KOPT-K1 (cell line): Measurements from ENCODE around the gene STUM.
A peak's percentile ranks its signal among the peaks of the same experiment; 100 is the strongest.
"Not testable (repeated sequence)": the region's sequence is repeated elsewhere in the genome, so short reads cannot be mapped to it uniquely, and the experiment has no call there.

Experiments
- H3K27ac ChIP-seq: fragments of 200-600 bp; sonication (generic); 2 replicates; pipeline ENCODE4 v1.5.1; 2016; ENCODE audit warnings: antibody characterized with exemption, mild to moderate bottlenecking, low read depth, low read length; ENCODE audit not compliant: poor library complexity, severe bottlenecking
- H3K36me3 ChIP-seq: fragments of 200-600 bp; sonication (generic); 2 replicates; pipeline ENCODE4 v1.5.1; 2017; ENCODE audit warnings: antibody characterized with exemption, mild to moderate bottlenecking, low read length, moderate library complexity; ENCODE audit not compliant: insufficient read depth
- H3K9me3 ChIP-seq: fragments of 200-600 bp; sonication (generic); 2 replicates; pipeline ENCODE4 v1.5.1; 2017; ENCODE audit warnings: antibody characterized with exemption, low read length, mild to moderate bottlenecking; ENCODE audit not compliant: insufficient read depth, poor library complexity, severe bottlenecking

Gene STUM

GRCh38 chr1:226635456-226635941, 86.9 kb downstream of the STUM start:
- no peak overlapping the region for H3K27ac ChIP-seq
- H3K9me3 ChIP-seq, result no peaks in the 10 kb centered on the region
- peaks cover 27% of the 10 kb centered on the region; the same call in 1 of the 2 replicates for H3K36me3 ChIP-seq

- no peak overlapping the region for H3K27ac ChIP-seq
- peaks cover 33% of the 10 kb centered on the region; the same call in 1 of the 2 replicates for H3K36me3 ChIP-seq
- no peaks in the 10 kb centered on the region for H3K9me3 ChIP-seq
Observed at GRCh38 chr1:226636847-226637096, 88.2 kb downstream of the STUM start.

GRCh38 chr1:226637147-226637935, 88.8 kb downstream of the STUM start:
- Histone ChIP-seq H3K27ac (no peak overlapping the region), H3K9me3 (no peaks in the 10 kb centered on the region), H3K36me3 (peaks cover 36% of the 10 kb centered on the region; the same call in 1 of the 2 replicates)

GRCh38 chr1:226638001-226638601, 89.5 kb downstream of the STUM start:
- no peaks in the 10 kb centered on the region for H3K9me3 ChIP-seq
- H3K36me3 ChIP-seq, result peaks cover 36% of the 10 kb centered on the region; the same call in 1 of the 2 replicates
- H3K27ac ChIP-seq, result no peak overlapping the region

GRCh38 chr1:226638608-226639007, 90.0 kb downstream of the STUM start:
- H3K9me3 ChIP-seq, result no peaks in the 10 kb centered on the region

GRCh38 chr1:226639206-226639605, 90.6 kb downstream of the STUM start:
- not testable (repeated sequence) for H3K27ac ChIP-seq, H3K9me3 ChIP-seq
- H3K36me3 ChIP-seq, result peaks cover 36% of the 10 kb centered on the region; the same call in 1 of the 2 replicates

More at GRCh38 chr1:226638608-226639007, 90.0 kb downstream of the STUM start:
- Histone ChIP-seq H3K36me3 (peaks cover 36% of the 10 kb centered on the region; the same call in 1 of the 2 replicates), H3K27ac (no peak overlapping the region)

GRCh38 chr1:226639631-226640061, 91.1 kb downstream of the STUM start:
- Histone ChIP-seq H3K36me3 (peaks cover 38% of the 10 kb centered on the region; the same call in 1 of the 2 replicates), H3K27ac (no peak overlapping the region), H3K9me3 (no peaks in the 10 kb centered on the region)

- Histone ChIP-seq H3K9me3 (no peaks in the 10 kb centered on the region), H3K27ac (no peak overlapping the region), H3K36me3 (peaks cover 44% of the 10 kb centered on the region; the same call in 1 of the 2 replicates)
Observed at GRCh38 chr1:226640321-226641136, 92.0 kb downstream of the STUM start.

GRCh38 chr1:226641671-226642231, 93.2 kb downstream of the STUM start:
- Histone ChIP-seq H3K27ac (no peak overlapping the region), H3K36me3 (peaks cover 48% of the 10 kb centered on the region; the same call in 1 of the 2 replicates), H3K9me3 (no peaks in the 10 kb centered on the region)

- Histone ChIP-seq H3K36me3 (peaks cover 48% of the 10 kb centered on the region; the same call in 1 of the 2 replicates), H3K9me3 (no peaks in the 10 kb centered on the region), H3K27ac (no peak overlapping the region)
Observed at GRCh38 chr1:226642421-226642820, 93.9 kb downstream of the STUM start.

- H3K9me3 ChIP-seq, result no peaks in the 10 kb centered on the region
- H3K27ac ChIP-seq, result peak overlapping the region; percentile 29
- H3K36me3 ChIP-seq, result peaks cover 49% of the 10 kb centered on the region
Observed at GRCh38 chr1:226643177-226643576, 94.6 kb downstream of the STUM start.

GRCh38 chr1:226643611-226644540, 95.3 kb downstream of the STUM start:
- Histone ChIP-seq H3K36me3 (peaks cover 53% of the 10 kb centered on the region), H3K27ac (peak overlapping the region; percentile 29), H3K9me3 (no peaks in the 10 kb centered on the region)

- H3K36me3 ChIP-seq, result peaks cover 47% of the 10 kb centered on the region
Observed at GRCh38 chr1:226644541-226645176, 96.1 kb downstream of the STUM start.

More at GRCh38 chr1:226644541-226645176, 96.1 kb downstream of the STUM start:
- Histone ChIP-seq H3K9me3 (no peaks in the 10 kb centered on the region), H3K27ac (no peak overlapping the region)
